GM21717 (cell line): ENCODE measurements around the gene NUTM1.
A peak's percentile ranks its signal among the peaks of the same experiment; 100 is the strongest.
"Not testable (repeated sequence)": the region's sequence is repeated elsewhere in the genome, so short reads cannot be mapped to it uniquely, and the experiment has no call there.

Experiments used
- ATAC-seq: cut with Tn5 transposase; IDR thresholded peaks from one replicate; pipeline ENCODE4 v1.9.1; 2021; ENCODE audit warnings: mild to moderate bottlenecking, moderate library complexity; ENCODE audit not compliant: unreplicated experiment

NUTM1 gene

DNA sequence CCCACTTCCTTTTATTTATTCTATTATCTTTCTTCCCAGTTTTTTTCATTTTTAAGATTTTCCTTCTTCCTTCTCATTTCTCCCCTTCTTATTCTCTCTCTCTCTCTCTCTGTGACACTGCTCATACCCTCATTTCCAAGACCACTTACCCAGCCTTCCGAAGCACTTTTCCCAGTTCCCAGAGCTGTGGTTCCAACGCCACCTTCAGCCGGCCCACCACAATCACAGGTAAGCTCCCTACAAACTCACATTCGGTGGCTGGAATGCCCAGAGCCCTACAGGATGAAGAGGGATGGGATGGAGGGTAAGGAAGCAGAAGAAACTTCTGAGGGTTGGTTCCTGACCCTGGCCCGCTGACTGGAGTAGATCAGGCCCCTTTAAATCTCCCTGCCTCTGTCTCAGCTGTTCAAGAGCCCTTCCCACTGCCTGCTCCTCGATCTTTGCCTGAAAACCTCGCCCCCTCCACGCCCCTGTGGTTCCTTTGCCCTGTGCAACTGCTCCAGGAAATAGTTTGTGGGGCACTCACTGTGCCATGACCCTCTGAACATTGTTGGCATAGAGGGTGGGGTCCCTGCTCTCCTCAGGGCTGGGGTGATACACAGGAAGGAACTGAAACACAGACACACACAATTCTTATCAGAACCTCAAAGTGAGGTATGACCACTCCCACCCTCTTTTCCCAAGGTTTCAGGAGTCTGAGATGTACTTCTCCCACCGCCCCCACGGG, 19.1 kb downstream of the NUTM1 start:
- ATAC-seq: no peak

DNA sequence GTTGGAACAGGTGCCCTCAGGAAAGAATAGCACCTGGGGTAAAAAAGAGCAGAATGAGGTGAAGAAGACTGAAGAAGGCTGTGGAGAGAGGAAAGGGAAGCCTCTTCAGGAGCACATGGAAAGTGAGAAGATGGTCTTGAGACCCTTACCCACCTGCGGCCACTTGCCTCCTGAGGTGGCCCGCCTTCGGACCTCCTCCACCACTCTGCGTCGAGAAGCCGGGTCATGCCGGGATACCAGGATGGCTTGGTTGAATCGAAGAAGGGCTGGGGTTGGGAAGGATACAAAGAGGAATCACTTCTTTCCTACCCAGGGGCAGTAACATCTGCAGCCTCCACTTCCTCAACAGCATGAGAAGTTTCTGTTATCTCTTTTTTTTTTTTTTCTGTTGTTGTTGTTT, 20.9 kb downstream of the NUTM1 start:
- no peak for ATAC-seq

DNA sequence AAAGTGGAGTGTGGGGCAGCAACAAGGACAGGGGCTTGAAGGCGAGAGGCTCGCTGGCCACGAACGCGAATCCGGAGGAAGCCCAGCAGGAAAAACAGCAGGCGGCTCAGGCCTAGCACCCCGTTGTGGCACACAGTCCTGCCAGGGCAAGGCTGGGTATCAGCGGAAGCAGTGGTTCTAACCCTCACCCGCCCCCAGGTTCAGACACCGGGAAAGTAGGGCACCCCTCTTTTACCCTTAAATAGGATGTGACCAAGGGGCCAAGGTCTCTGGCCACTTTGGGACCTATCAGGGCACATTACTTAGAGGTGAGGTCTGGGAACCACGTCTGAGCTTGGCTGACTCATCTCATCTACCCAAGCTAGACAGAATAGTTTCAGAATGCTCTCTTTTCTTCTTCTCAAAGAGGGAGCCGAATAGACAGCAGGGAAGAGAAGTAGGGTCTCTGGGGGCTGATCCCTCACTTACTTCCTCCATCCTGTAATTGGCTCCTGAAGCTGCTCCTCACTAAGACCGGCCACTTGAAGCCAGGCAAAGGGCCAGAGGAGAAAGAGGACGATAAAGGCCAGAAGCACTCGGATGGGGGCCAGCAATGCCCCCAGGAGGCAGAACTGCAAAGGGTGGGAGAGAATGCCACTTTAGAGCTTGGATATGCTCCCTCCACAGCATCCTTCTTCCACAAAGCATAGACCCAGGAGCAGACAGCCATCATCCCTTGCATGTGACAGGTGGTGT, 22.1 kb downstream of the NUTM1 start:
- no peak for ATAC-seq

DNA sequence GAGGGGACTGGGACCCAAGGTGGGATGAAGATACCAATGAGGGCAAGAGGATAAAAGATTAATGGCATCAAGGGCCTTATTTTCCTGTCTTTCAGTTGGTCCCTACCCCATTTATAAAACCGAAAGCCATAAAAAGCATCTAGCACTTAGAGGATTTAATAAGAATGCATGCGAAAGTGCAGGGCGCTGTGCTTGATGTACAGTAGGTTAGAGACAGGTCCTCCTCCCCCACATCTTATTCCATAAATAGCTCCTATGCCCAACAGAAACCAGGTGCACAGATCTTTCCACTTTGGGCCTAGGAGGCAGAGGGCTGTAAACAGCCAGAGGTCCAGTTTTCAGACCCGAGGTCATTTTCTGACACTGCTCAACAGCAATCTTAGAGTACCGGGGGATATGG, 22.7 kb downstream of the NUTM1 start:
- no peak for ATAC-seq

GRCh38 chr15:34366271-34367065, 23.4 kb downstream of the NUTM1 start:
- peak; percentile 20 for ATAC-seq

GRCh38 chr15:34367101-34368081, 24.3 kb downstream of the NUTM1 start, which contains the start of gene LPCAT4:
Gene LPCAT4, minus strand, starts transcription at chr15:34367196. Its CDS starts 96 bp downstream, at chr15:34367100.
- peak; percentile 69 for ATAC-seq

DNA sequence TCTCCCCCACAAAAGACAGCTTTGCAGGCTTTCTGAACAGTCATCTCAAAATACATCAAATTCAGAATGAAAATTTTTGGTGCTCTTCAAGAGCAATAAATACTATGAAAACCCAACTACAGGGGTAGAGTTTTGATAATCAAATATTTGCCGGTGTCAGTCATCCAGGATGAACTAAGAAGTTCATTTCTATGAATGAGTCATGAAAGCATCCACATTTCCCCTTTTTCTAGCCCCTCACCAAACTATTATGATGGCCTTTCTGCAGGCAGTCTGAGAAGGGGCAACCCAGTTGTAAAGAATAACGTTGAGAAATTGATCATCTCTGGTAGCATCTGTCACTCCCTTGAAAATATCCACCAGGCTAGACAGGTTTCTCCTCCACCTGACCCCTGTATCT, 27.0 kb downstream of the NUTM1 start:
- ATAC-seq: no peak

DNA sequence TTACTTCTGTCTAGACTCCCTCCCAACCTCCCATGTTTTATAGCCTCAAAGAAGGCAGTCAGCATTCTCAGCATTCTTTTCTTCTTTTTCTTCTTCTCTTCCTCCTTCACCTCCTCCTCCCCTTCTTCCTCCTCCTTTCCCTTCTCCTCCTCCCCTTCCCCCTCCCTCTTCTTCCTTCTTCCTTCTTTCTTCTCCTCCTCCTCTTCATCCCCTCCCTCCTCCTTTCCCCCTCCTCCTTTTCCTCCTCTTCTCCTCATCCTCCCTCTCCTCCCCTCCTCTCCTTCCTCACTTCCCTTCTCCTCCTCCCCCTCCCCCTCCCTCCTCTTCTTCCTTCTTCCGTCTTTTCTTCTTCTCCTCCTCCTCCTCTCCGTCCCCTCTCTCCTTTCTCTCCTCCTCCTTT, 27.5 kb downstream of the NUTM1 start:
- ATAC-seq: no peak

- no peak for ATAC-seq
These were observed 30.8 kb downstream of the NUTM1 start for GRCh38 chr15:34373951-34374350.

GRCh38 chr15:34374816-34375215, 31.7 kb downstream of the NUTM1 start:
- no peak for ATAC-seq

- ATAC-seq: not testable (repeated sequence)
These were observed 32.4 kb downstream of the NUTM1 start for GRCh38 chr15:34375541-34375940.

GRCh38 chr15:34376856-34377255, 33.7 kb downstream of the NUTM1 start:
- no peak for ATAC-seq

DNA sequence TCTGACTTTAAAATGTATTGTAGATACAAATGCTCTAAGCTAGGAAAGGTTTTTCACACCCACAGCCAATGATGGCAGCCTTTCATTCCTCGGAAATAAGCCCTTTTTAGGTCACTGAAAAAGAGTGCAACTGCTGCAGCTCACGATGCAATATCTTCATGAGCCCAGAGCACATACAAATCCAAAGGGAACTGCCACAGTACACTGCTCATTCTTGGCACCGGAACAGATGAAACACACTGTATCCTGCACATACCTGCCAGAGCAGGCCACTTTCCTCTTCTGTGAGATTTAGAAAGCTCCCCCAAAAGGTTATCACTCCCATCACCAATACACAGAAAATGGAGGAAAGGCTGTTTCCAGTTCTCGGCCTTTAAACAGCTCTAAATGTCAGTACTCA, 37.4 kb downstream of the NUTM1 start:
- ATAC-seq: not testable (repeated sequence)

GRCh38 chr15:34381829-34382521, 38.9 kb downstream of the NUTM1 start:
- not testable (repeated sequence) for ATAC-seq

DNA sequence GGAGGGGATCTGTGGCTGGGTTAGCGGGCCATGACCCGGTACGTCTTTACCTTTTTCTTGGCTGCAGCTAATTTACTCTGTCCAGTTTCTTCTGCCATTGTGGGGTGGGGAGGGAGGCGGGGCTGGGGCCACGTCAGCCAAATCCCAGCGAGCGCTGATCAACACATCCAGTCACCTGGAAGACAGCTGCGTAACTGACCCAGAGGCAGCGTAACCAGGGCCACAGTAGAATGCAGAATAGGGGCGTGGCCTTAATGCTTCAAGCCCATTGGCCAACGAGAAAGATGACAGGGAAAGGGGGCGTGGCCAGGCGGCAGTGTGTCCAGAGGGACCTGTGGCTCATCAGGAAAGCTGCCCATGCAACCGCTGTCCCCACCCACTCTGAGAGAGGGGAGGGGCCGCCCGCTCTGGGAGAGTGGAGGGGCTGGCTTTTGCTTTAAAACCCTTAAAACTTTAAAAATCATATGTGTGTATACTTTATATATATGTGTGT, 46.5 kb downstream of the NUTM1 start:
- not testable (repeated sequence) for ATAC-seq

DNA sequence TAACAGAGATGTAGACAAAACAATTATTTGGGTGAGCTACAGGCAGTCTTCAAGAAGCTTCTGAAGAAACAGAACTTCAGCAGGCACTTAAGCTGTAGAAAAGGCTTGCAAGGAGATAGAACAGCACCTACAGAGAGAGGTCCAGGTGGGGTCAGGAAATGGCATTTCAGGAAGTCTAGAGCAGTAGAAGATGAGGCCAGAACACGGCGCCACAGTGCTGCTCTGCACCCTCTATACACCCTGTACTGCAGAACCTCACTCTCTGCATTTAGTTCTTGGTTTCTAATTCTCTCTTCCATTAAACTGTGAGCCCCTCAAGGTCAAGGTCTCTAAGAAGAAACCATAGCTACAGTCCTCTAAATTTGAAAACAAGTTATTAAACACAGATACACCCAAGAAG, 49.9 kb downstream of the NUTM1 start:
- ATAC-seq: not testable (repeated sequence)

GRCh38 chr15:34397637-34398259, 54.6 kb downstream of the NUTM1 start:
- not testable (repeated sequence) for ATAC-seq

- peak; percentile 58 for ATAC-seq
These were observed 60.1 kb downstream of the NUTM1 start for GRCh38 chr15:34403160-34403598.

DNA sequence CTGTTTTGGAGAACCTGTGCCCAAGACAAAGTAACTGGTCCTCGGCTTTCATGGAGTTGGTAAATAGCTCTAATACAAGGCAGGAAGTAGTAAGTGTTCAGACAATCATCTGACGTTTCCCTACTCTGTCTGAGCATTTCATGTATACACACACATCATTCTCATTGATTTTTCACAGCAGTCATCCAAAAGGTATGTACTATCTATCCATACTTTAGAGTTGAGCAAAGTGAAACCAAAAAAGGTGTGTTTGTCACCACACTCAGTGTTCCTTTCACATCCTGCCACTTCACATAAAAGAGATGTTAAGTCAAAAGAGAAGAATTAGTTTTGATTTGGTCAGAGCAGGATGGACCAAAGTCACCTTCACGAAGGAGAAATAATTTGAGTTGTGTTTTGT, 60.8 kb downstream of the NUTM1 start:
- peak; percentile 50 for ATAC-seq
